ENCODE measurements around the gene FAM131A.

Gene FAM131A

GRCh38 chr3:184380185-184380626, 42.8 kb downstream of the FAM131A start:
- DNase-seq (ENCODE audit: extremely low spot score) = peak; percentile 42
- ChIA-PET CTCF (interaction anchor here (6.8 kb wide), 1 partner anchor 8 kb away, joined by 34 read pairs; no protein-coding TSS in a partner anchor), POLR2A (no interaction called here)
- no peak for TF ChIP-seq CTCF (IDR thresholded peaks at IDR 0.05; ENCODE audit: control extremely low read depth, extremely low read depth, low read depth, missing control alignments)

- no peak for DNase-seq (ENCODE audit: extremely low spot score)
- no peak for TF ChIP-seq CTCF (IDR thresholded peaks at IDR 0.05; ENCODE audit: control extremely low read depth, extremely low read depth, low read depth, missing control alignments)
- ChIA-PET CTCF (interaction anchor here (1.7 to 6.8 kb wide), 2 partner anchors 9 to 12 kb away, joined by 5 to 34 read pairs; no protein-coding TSS in a partner anchor), POLR2A (no interaction called here)
These were observed 43.3 kb downstream of the FAM131A start for GRCh38 chr3:184380627-184381260.

- no peak for DNase-seq (ENCODE audit: extremely low spot score)
- TF ChIP-seq CTCF (IDR thresholded peaks at IDR 0.05; ENCODE audit: control extremely low read depth, extremely low read depth, low read depth, missing control alignments) = no peak
- POLR2A ChIA-PET = no interaction called here
- CTCF ChIA-PET = interaction anchor here (1.7 to 6.8 kb wide), 2 partner anchors 9 to 13 kb away, joined by 5 to 34 read pairs; no protein-coding TSS in a partner anchor
These were observed 44.1 kb downstream of the FAM131A start for GRCh38 chr3:184381261-184382224.

- ChIA-PET POLR2A (no interaction called here), CTCF (interaction anchor here (1.7 to 6.8 kb wide), 2 partner anchors 10 to 14 kb away, joined by 5 to 34 read pairs; no protein-coding TSS in a partner anchor)
- no peak for DNase-seq (ENCODE audit: extremely low spot score)
- TF ChIP-seq CTCF (IDR thresholded peaks at IDR 0.05; ENCODE audit: control extremely low read depth, extremely low read depth, low read depth, missing control alignments) = no peak
These were observed 45.1 kb downstream of the FAM131A start for GRCh38 chr3:184382326-184383032.

- DNase-seq (ENCODE audit: extremely low spot score) = no peak
- POLR2A ChIA-PET = no interaction called here
- CTCF ChIA-PET = interaction anchor here (1.8 to 6.8 kb wide), 2 partner anchors 9 to 11 kb away, joined by 4 to 34 read pairs; no protein-coding TSS in a partner anchor
- TF ChIP-seq CTCF (IDR thresholded peaks at IDR 0.05; ENCODE audit: control extremely low read depth, extremely low read depth, low read depth, missing control alignments) = no peak
These were observed 45.8 kb downstream of the FAM131A start for GRCh38 chr3:184383033-184383740.

Data from GM10248 (cell line).